ENCODE data around the gene CEP112.
"Not testable (repeated sequence)": the region's sequence is repeated elsewhere in the genome, so short reads cannot be mapped to it uniquely, and the experiment has no call there.

Gene CEP112

GRCh38 chr17:65855675-65856074, 336.3 kb downstream of the CEP112 start:
- H3K27ac ChIP-seq = no peak overlapping the region

GRCh38 chr17:65855245-65855644, 336.7 kb downstream of the CEP112 start:
- H3K27ac ChIP-seq = no peak overlapping the region
- TF ChIP-seq, protein P1, sequence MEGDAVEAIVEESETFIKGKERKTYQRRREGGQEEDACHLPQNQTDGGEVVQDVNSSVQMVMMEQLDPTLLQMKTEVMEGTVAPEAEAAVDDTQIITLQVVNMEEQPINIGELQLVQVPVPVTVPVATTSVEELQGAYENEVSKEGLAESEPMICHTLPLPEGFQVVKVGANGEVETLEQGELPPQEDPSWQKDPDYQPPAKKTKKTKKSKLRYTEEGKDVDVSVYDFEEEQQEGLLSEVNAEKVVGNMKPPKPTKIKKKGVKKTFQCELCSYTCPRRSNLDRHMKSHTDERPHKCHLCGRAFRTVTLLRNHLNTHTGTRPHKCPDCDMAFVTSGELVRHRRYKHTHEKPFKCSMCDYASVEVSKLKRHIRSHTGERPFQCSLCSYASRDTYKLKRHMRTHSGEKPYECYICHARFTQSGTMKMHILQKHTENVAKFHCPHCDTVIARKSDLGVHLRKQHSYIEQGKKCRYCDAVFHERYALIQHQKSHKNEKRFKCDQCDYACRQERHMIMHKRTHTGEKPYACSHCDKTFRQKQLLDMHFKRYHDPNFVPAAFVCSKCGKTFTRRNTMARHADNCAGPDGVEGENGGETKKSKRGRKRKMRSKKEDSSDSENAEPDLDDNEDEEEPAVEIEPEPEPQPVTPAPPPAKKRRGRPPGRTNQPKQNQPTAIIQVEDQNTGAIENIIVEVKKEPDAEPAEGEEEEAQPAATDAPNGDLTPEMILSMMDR (conservative IDR thresholded peaks at IDR 0.05) = no peak
- TF ChIP-seq ZFX (IDR thresholded peaks at IDR 0.05) = no peak

More at GRCh38 chr17:65855675-65856074, 336.3 kb downstream of the CEP112 start:
- no peak for TF ChIP-seq ZFX (IDR thresholded peaks at IDR 0.05)
- TF ChIP-seq, protein P1 (conservative IDR thresholded peaks at IDR 0.05) = no peak

DNA sequence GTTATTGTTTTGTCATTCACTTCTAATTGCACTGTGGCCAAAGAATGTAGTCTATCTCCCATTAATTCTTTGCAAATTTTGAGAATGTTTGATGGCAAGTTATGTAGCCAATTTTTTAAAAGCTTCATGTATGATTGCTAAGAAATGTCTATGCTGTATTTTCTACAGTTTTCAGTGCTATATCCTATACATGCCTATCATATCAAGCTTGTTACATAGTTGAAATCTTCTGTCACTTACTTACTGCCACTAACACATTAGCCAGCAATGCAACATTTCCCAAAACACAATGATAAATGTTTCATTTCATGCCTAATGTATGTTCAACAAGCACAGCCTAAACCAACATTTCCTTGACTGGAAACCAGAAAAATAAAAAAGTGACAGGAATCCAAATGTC, 338.1 kb downstream of the CEP112 start:
- no peak for TF ChIP-seq ZFX (IDR thresholded peaks at IDR 0.05)
- H3K27ac ChIP-seq = no peak overlapping the region

DNA sequence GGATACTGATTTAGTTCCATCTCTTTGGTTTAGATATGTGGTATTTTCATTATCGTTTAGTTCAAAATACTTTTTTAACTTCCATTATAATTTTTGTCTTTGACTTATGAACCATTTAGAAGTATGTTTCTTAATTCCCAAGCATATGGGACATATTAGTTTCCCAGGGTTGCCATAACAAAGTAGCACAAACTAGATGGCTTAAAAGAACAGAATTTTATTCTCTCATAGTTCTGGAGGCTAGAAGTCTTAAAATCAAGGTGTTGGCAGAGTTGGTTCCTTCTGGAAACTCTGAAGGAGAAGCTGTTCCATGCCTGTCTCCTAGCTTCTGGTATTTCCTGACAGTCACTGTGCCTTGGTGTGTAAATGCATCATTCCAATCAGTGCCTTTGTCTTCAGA, 339.0 kb downstream of the CEP112 start:
- H3K27ac ChIP-seq = no peak overlapping the region
- TF ChIP-seq, protein P1 (conservative IDR thresholded peaks at IDR 0.05) = no peak
- no peak for TF ChIP-seq ZFX (IDR thresholded peaks at IDR 0.05)

- TF ChIP-seq ZFX (IDR thresholded peaks at IDR 0.05) = no peak
- TF ChIP-seq, protein P1 (conservative IDR thresholded peaks at IDR 0.05) = no peak
These were observed 339.8 kb downstream of the CEP112 start for GRCh38 chr17:65851965-65852736.

GRCh38 chr17:65850486-65850885, 341.4 kb downstream of the CEP112 start:
- no peak for TF ChIP-seq ZFX (IDR thresholded peaks at IDR 0.05)
- TF ChIP-seq, protein P1 (conservative IDR thresholded peaks at IDR 0.05) = no peak
- H3K27ac ChIP-seq = no peak overlapping the region

More at GRCh38 chr17:65851965-65852736, 339.8 kb downstream of the CEP112 start:
- H3K27ac ChIP-seq = no peak overlapping the region

DNA sequence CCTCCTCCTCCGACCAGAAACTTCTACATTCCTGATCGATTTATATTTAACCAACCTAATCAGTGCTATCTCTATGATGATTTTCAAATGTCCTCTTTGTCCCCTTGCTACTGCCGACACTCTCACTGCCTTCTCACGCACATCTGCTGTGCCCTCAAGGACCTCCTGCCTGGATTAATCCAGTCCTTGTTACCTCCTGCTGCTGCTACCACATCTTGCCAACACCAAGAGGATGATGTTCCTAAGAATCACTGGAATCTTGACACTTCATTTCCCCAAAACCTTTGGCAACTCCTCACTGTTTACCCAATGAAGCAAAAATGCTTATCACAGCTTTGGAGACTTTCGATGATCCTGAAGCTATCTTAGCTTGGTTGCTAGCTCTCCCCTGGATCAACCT, 343.2 kb downstream of the CEP112 start:
- no peak overlapping the region for H3K27ac ChIP-seq
- TF ChIP-seq, protein P1 (conservative IDR thresholded peaks at IDR 0.05) = no peak
- TF ChIP-seq ZFX (IDR thresholded peaks at IDR 0.05) = no peak

- TF ChIP-seq, protein P1 (conservative IDR thresholded peaks at IDR 0.05) = no peak
- TF ChIP-seq ZFX (IDR thresholded peaks at IDR 0.05) = no peak
- H3K27ac ChIP-seq = no peak overlapping the region
These were observed 350.8 kb downstream of the CEP112 start for GRCh38 chr17:65841089-65841488.

DNA sequence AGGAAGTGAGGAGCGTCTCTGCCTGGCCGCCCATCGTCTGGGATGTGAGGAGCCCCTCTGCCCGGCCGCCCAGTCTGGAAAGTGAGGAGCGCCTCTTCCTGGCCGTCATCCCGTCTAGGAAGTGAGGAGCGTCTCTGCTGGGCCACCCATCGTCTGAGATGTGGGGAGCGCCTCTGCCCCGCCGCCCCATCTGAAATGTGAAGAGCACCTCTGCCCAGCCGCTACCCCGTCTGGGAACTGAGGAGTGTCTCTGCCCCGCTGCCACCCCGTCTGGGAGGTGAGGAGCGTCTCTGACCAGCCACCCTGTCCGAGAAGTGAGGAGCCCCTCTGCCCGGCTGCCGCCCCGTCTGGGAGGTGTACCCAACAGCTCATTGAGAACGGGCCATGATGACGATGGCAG, 354.7 kb downstream of the CEP112 start:
- not testable (repeated sequence) for H3K27ac ChIP-seq

Data from C4-2B (cell line).